ENCODE measurements around the gene SLC9A5. TPM values are rescaled to one million over a fixed set of nuclear protein-coding genes. Genes with fewer than 3 reads are reported as not detected.

SLC9A5 gene
- total RNA-seq, 1 experiment from 2014 or later: 5.2 TPM

- ChIA-PET POLR2A (ENCODE audit: unreplicated experiment) (interaction anchor here (0.5 to 0.7 kb wide), 4 partner anchors 17 to 203 kb away, joined by 3 read pairs; partner anchors contain the start of gene ZDHHC1), CTCF (interaction anchor here (0.6 to 2.2 kb wide), 9 partner anchors 11 to 267 kb away, joined by 3 to 16 read pairs (median 5); partner anchors contain the start of gene HSD11B2)
- Histone ChIP-seq H3K36me3 (ENCODE audit: low read depth) (no peaks in the 10 kb centered on the region), H3K9me3 (ENCODE audit: insufficient read depth, low read depth) (no peaks in the 10 kb centered on the region), H3K4me3 (no peak overlapping the region), H3F3A (ENCODE audit: insufficient read depth, low read depth) (peaks cover 12% of the 10 kb centered on the region; the same call in 1 of the 2 replicates), H2AFZ (no peak overlapping the region), H3K79me2 (ENCODE audit: low read depth) (no peaks in the 10 kb centered on the region), H3K4me1 (replicated peaks; ENCODE audit: insufficient read depth) (peaks cover 11% of the 10 kb centered on the region; the same call in 1 of the 2 replicates), H3K27ac (no peak overlapping the region), H3K9me2 (ENCODE audit: insufficient read depth) (no peaks in the 10 kb centered on the region), H4K20me1 (ENCODE audit: insufficient read depth) (no peaks in the 10 kb centered on the region), H3K4me2 (0 out of 2 replicates have a peak overlapping the region, but pooled peaks have one; percentile 17), H3K27me3 (ENCODE audit: insufficient read depth, low read depth) (no peaks in the 10 kb centered on the region)
- peak; percentile 75 to 93 for DNase-seq
- peak; percentile 67; the same call in 1 of the 2 replicates for TF ChIP-seq CTCF (conservative IDR thresholded peaks at IDR 0.05)
- TF ChIP-seq EZH2 (IDR thresholded peaks at IDR 0.05; ENCODE audit: low read depth): no peak
- no TSS peak for BruUV-seq (replicated peaks)
- intact Hi-C loops (cut with micrococcal nuclease; ENCODE audit: unreplicated experiment): no loop called here
Observed at GRCh38 chr16:67284699-67285646, 36.2 kb downstream of the SLC9A5 start.

GRCh38 chr16:67286441-67287235 is 37.9 kb downstream of the SLC9A5 start:
- H3K4me2 ChIP-seq: no peak overlapping the region
- TF ChIP-seq CTCF (conservative IDR thresholded peaks at IDR 0.05) (no peak), EZH2 (IDR thresholded peaks at IDR 0.05; ENCODE audit: low read depth) (no peak)
- no peaks in the 10 kb centered on the region for H3K27me3 ChIP-seq (ENCODE audit: insufficient read depth, low read depth)
- H3K9me2 ChIP-seq (ENCODE audit: insufficient read depth): no peaks in the 10 kb centered on the region
- intact Hi-C loops (cut with micrococcal nuclease; ENCODE audit: unreplicated experiment): no loop called here
- CTCF ChIA-PET: interaction anchor here (2.2 kb wide), 1 partner anchor 26 kb away, joined by 16 read pairs; no protein-coding TSS in a partner anchor
- H2AFZ ChIP-seq: no peak overlapping the region
- H3K79me2 ChIP-seq (ENCODE audit: low read depth): no peaks in the 10 kb centered on the region
- no TSS peak for BruUV-seq (replicated peaks)
- H3K27ac ChIP-seq: no peak overlapping the region
- peaks cover 12% of the 10 kb centered on the region; the same call in 1 of the 2 replicates for H3F3A ChIP-seq (ENCODE audit: insufficient read depth, low read depth)
- no peaks in the 10 kb centered on the region for H3K36me3 ChIP-seq (ENCODE audit: low read depth)
- POLR2A ChIA-PET (ENCODE audit: unreplicated experiment): no interaction called here
- H3K4me3 ChIP-seq: no peak overlapping the region
- H3K4me1 ChIP-seq (replicated peaks; ENCODE audit: insufficient read depth): peaks cover 16% of the 10 kb centered on the region
- DNase-seq: no peak
- H4K20me1 ChIP-seq (ENCODE audit: insufficient read depth): no peaks in the 10 kb centered on the region
- no peaks in the 10 kb centered on the region for H3K9me3 ChIP-seq (ENCODE audit: insufficient read depth, low read depth)

GRCh38 chr16:67287960-67288359 is 39.2 kb downstream of the SLC9A5 start:
- CTCF ChIA-PET: interaction anchor here (0.6 kb wide), 1 partner anchor 28 kb away, joined by 3 read pairs; no protein-coding TSS in a partner anchor
- Histone ChIP-seq H3K27ac (no peak overlapping the region), H3F3A (ENCODE audit: insufficient read depth, low read depth) (peaks cover 12% of the 10 kb centered on the region; the same call in 1 of the 2 replicates), H3K4me2 (no peak overlapping the region), H3K4me1 (replicated peaks; ENCODE audit: insufficient read depth) (peaks cover 16% of the 10 kb centered on the region), H3K79me2 (ENCODE audit: low read depth) (no peaks in the 10 kb centered on the region), H3K9me3 (ENCODE audit: insufficient read depth, low read depth) (no peaks in the 10 kb centered on the region), H3K4me3 (no peak overlapping the region), H2AFZ (no peak overlapping the region), H3K9me2 (ENCODE audit: insufficient read depth) (no peaks in the 10 kb centered on the region), H3K27me3 (ENCODE audit: insufficient read depth, low read depth) (no peaks in the 10 kb centered on the region), H4K20me1 (ENCODE audit: insufficient read depth) (no peaks in the 10 kb centered on the region), H3K36me3 (ENCODE audit: low read depth) (no peaks in the 10 kb centered on the region)
- no peak for DNase-seq
- no peak for TF ChIP-seq CTCF (conservative IDR thresholded peaks at IDR 0.05)
- TF ChIP-seq EZH2 (IDR thresholded peaks at IDR 0.05; ENCODE audit: low read depth): no peak
- POLR2A ChIA-PET (ENCODE audit: unreplicated experiment): no interaction called here
- BruUV-seq (replicated peaks): no TSS peak
- intact Hi-C loops (cut with micrococcal nuclease; ENCODE audit: unreplicated experiment): no loop called here
